Activated CD4-positive, CD25-positive, alpha-beta regulatory T cell (primary cell): Measurements from ENCODE around the gene MRPL19.

Source experiments
- DNase-seq, 4 experiments: peaks; one replicate each; lab custom pipeline; 2025; lab: John Stamatoyannopoulos, UW

The MRPL19 gene

GRCh38 chr2:75616406-75616805 is 30.2 kb upstream of the MRPL19 start:
- no peak for DNase-seq

- no peak for DNase-seq
Observed at GRCh38 chr2:75616933-75617332, 29.6 kb upstream of the MRPL19 start.

GRCh38 chr2:75619956-75620740 is 26.4 kb upstream of the MRPL19 start:
- no peak for DNase-seq

DNA sequence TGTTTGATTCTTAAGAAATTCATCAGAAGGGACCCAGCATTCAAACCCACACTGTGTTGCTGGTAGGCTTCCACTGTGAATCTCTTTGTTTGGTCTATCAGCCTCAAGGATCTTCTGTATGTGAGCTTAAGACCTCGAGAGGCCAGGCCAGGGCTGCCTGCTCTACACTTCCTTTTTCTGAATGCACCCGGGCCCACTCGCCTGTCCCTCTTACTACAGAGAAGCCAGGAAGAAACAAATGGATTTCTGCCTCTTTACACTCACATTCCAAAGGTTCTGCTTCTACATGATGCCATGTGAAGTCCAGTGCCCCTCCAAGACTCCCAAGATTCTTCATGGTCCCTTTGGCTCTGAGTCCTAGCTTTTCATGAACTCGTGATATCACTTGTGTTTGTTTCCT is 25.4 kb upstream of the MRPL19 start:
- DNase-seq: no peak

- no peak for DNase-seq
Observed at GRCh38 chr2:75622500-75622899, 24.1 kb upstream of the MRPL19 start.

DNA sequence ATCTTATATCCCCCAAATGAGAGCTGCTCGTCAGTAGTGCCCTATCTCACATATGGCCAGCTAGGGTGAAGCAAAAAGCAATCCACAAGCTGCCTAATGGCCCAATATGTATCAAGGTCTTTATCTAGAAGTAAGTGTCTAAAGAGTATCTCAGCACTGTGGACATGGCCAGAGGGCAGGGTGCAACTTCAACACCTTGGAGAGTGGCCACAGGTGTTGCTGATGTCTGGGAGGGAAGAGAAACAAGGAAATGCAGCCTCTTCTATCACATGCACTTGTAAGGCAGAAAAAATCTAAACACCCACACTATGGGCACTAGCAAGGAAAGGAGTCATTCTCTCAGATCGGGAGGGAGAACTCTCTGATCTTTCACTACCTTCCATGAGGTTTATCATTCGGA is 23.7 kb upstream of the MRPL19 start:
- DNase-seq: no peak

DNA sequence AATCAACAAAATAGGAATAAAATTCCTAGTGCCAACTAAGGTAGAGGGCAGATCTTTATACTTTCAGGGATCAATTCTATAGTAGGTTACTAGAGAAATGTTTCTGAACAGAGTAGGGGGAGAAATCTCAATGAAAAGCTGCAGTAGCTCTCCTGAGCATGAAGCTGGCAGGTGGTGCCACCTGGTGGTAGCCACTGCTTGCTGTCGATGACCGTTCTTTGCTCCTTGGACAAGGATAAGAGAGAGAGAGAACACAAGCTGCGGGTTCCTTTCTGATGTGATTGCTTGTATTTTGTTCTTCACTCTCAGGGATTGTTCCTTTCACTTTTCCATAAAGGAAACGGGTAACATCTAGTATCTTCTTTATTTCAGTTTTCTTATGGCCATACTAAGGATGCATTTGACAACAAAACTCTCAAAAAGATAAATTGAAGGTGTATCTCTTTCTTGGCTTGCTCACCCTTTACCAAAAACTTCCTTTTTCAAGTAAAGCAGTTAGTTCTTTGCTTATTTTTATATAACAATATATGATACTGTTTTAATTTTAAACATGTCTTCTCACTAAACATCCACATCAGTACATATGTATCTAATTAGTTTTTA is 18.6 kb upstream of the MRPL19 start:
- peak; percentile 7 to 16 (median 12) for DNase-seq

GRCh38 chr2:75632091-75632701 is 14.4 kb upstream of the MRPL19 start:
- DNase-seq: no peak

GRCh38 chr2:75632813-75633212 is 13.8 kb upstream of the MRPL19 start:
- no peak for DNase-seq

GRCh38 chr2:75633620-75634019 is 13.0 kb upstream of the MRPL19 start:
- DNase-seq: no peak

- DNase-seq: no peak
Observed at GRCh38 chr2:75634945-75635344, 11.6 kb upstream of the MRPL19 start.

DNA sequence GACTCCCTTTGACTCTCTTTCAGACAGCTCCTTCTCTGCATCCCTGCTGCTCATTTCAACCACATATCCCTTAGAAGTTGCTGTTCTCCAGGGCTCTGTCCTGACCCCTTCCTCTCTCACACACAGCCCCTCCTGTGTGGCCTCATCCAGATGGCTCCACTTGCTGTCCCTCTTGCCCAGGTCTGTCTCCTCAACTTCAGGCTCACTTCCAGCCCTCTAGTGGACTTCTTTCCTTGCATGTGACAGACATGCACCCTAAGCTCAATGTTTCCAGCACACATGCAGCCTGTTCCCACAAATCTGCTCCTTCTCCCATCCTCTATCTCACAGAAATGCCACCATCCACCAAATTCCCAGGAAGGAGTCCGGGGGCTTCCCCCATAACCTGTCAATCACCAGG is 9.0 kb upstream of the MRPL19 start:
- no peak for DNase-seq

- peak in 2 of 4 experiments; percentile 2 to 3 for DNase-seq
Observed at GRCh38 chr2:75640621-75641121, 5.9 kb upstream of the MRPL19 start.

DNA sequence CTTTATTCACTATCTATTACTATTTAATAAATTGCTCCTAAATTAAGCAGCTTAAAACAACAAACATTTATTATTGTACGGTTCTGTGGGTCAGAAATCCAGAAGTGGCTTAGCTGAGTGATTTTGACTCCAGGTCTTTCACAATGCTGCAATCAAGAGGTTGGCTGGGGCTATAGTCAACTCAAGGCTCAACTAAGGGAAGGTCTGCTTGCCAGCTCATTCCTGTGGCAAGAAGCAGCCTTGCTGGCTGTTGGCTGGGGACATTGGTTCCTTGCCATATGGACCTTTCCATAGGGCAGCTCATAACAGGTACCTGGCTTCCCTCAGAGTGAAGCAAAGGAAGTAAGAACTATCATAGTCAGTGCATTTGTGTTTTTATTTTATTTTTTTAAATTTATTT is 5.0 kb upstream of the MRPL19 start:
- DNase-seq: no peak

GRCh38 chr2:75643980-75644379 is 2.6 kb upstream of the MRPL19 start:
- DNase-seq: no peak

- DNase-seq: no peak
Observed at GRCh38 chr2:75645643-75646042, 940 bp upstream of the MRPL19 start.

DNA sequence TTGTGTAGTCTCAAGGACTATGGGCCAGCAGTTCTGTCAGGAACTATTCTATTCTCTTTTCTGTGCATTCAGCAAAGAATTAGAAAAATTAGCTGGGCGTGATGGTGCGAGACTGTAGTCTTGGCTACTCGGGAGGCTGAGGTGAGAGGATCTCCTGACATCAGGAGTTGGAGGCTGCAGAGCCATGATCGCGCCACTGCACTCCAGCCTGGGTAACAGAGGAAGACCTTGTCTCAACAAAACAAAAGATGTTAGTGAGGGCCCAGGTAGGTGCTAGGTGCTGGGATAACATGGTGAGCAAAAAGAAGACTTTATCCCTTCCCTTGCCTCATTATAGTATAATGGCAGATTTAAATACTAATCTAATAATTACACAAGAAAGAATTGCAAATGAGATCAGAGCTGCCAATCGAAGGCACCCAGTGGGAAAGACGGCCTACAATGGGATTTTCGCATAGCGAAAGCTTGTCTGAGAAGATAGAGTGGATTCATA is 447 bp upstream of the MRPL19 start:
- no peak for DNase-seq

- DNase-seq: no peak
Observed at GRCh38 chr2:75647771-75648170, 1.2 kb downstream of the MRPL19 start.

DNA sequence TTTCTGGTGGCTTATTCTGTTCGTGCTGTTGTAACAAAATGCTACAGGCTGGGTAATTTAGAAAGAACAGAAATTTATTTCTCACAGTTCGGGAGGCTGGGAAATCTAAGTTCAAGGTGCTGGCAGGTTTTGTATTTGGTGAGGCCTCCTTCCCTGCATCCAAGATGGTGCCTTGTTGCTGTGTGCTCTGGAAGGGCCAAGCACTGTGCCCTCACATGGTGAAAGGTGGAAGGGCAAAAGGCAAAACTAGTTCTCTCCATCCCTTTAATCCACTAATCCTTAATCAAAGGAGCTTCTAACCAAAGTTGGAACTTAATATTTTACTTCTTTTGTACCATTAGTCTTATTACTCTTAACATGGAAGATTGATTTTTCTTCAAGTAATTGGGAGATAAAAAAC is 7.4 kb downstream of the MRPL19 start:
- no peak for DNase-seq

DNA sequence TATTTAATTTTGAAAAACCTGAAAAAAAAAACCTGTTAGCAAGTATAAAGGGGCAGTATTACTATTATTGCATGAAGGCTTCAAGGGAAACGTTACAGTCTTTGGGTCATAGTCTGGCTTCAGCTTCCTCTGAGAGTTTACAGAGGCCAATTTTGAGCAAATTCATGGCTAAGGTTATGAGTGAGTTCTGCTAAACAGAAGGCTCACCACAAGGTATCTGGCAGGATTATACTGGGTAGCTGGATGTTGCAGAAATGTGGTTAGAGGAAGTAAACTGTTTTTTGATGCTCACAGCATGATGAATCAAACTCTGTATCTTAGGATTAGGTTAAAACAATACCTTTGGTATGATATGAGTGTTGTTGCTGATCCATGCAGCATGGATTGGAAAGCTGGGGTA is 9.3 kb downstream of the MRPL19 start:
- DNase-seq: no peak

DNA sequence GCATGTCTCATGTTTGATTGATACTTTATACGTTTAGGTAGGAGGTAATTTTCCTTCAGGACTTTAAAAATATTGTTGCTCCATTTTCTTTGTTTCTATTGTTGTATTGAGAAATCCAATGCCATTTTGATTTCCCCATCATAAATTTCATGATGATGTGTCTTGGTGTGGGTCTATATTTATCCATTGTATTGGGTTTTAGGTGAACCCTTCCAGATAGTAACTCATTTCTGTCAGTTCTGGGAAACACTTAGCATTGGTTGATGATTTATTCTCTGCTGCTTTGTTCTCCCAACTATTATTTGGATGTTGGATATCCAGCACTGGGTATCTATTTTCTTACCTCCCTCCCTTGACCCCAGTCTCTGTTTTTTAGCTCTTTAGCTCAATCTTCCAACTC is 10.0 kb downstream of the MRPL19 start:
- DNase-seq: no peak

- DNase-seq: no peak
Observed at GRCh38 chr2:75657798-75658197, 11.2 kb downstream of the MRPL19 start.

DNA sequence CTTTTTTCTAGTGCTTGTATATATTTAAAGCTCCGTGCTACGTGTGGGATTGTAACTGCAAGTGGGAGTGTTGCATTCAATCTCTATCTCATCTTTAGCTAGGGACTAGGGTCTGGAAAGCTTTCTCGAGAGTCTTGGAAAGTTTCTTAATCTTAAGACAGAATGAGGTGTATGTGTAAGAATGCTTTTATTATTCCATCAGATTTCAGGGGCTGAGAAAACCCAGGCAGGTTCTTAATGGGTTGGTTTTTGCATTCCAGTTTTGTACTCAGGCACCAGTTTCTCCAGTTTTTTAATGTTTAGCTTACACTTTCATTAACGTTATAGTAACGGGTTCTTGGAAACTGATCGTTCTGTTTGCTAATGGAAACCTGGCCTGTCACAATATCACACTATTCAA is 20.3 kb downstream of the MRPL19 start:
- no peak for DNase-seq
